ENCODE data around the gene LATS1. TPM values are rescaled to one million over a fixed set of nuclear protein-coding genes. Genes with fewer than 3 reads are reported as not detected.

The LATS1 gene
- total RNA-seq (2022; extraction: Qiagen RNA extraction; ENCODE audit: low read depth) = 5.5 to 9.6 TPM (median 7.2 TPM) in 5 replicates

GRCh38 chr6:149717588-149718458 lies at the start of gene LATS1:
Gene LATS1, minus strand, starts transcription at chr6:149718101. Its CDS starts 15,975 bp downstream, at chr6:149702126.

GRCh38 chr6:149749594-149750135 lies 31.8 kb upstream of the LATS1 start, which contains the start of gene PCMT1:
Gene PCMT1, plus strand, starts transcription at chr6:149749741. Its CDS starts 161 bp downstream, at chr6:149749902.

GRCh38 chr6:149746147-149746946 lies 28.4 kb upstream of the LATS1 start, which contains the start of gene NUP43:
Gene NUP43, minus strand, starts transcription at chr6:149746529. Its CDS starts 34 bp downstream, at chr6:149746495.

GRCh38 chr6:149648148-149649145 lies 69.5 kb downstream of the LATS1 start, which contains the start of gene KATNA1:
Gene KATNA1, minus strand, starts transcription at chr6:149648714. Its CDS starts 10,167 bp downstream, at chr6:149638547.

Other genes starting within 250 kb of the LATS1 start
- gene ZC3H12D, start 233.1 kb downstream of the LATS1 start, total RNA-seq (2022; extraction: Qiagen RNA extraction; ENCODE audit: low read depth) = 0.09 to 0.23 TPM in 2 of 5 replicates, not detected in the others
- 13.0 to 29.4 TPM (median 14.5 TPM) in 5 replicates for gene PPIL4, start 172.1 kb downstream of the LATS1 start, total RNA-seq (2022; extraction: Qiagen RNA extraction; ENCODE audit: low read depth)
- gene GINM1, start 151.7 kb downstream of the LATS1 start, total RNA-seq (2022; extraction: Qiagen RNA extraction; ENCODE audit: low read depth) = 20.4 to 35.5 TPM (median 25.9 TPM) in 5 replicates
- 9.3 to 12.2 TPM (median 11.0 TPM) in 5 replicates for gene KATNA1, start 69.4 kb downstream of the LATS1 start, total RNA-seq (2022; extraction: Qiagen RNA extraction; ENCODE audit: low read depth)
- 10.3 to 15.5 TPM (median 15.2 TPM) in 5 replicates for gene NUP43, start 28.4 kb upstream of the LATS1 start, total RNA-seq (2022; extraction: Qiagen RNA extraction; ENCODE audit: low read depth)
- 83.5 to 91.6 TPM (median 87.4 TPM) in 5 replicates for gene PCMT1, start 31.6 kb upstream of the LATS1 start, total RNA-seq (2022; extraction: Qiagen RNA extraction; ENCODE audit: low read depth)
- 23.6 to 43.8 TPM (median 38.1 TPM) in 5 replicates for gene LRP11, start 146.3 kb upstream of the LATS1 start, total RNA-seq (2022; extraction: Qiagen RNA extraction; ENCODE audit: low read depth)
- 2.1 to 4.1 TPM (median 2.7 TPM) in 5 replicates for gene RAET1E, start 180.0 kb upstream of the LATS1 start, total RNA-seq (2022; extraction: Qiagen RNA extraction; ENCODE audit: low read depth)
- 7.7 to 10.6 TPM (median 9.8 TPM) in 5 replicates for gene RAET1G, start 205.0 kb upstream of the LATS1 start, total RNA-seq (2022; extraction: Qiagen RNA extraction; ENCODE audit: low read depth)
- gene ULBP2, start 223.9 kb upstream of the LATS1 start, total RNA-seq (2022; extraction: Qiagen RNA extraction; ENCODE audit: low read depth) = 3.3 to 4.3 TPM (median 3.9 TPM) in 5 replicates
- gene ULBP1, start 245.8 kb upstream of the LATS1 start, total RNA-seq (2022; extraction: Qiagen RNA extraction; ENCODE audit: low read depth) = 0.73 to 1.3 TPM (median 1.00 TPM) in 5 replicates

Data from A549 treated with ZK216348 at 1 μM for 4 hours (cell line).